DMS53 (cell line): Measurements from ENCODE around the gene DYNC1H1.

Source experiments
- DNase-seq: peaks from one replicate; lab custom pipeline; 2025; lab: John Stamatoyannopoulos, UW

DYNC1H1 gene

GRCh38 chr14:101964297-101965180 lies at the start of gene DYNC1H1:
Gene DYNC1H1 (plus strand): TSS chr14:101964573. CDS start chr14:101964692, 119 bp downstream.
- peak; percentile 94 for DNase-seq

- no peak for DNase-seq
Observed at GRCh38 chr14:101915871-101916815, 48.2 kb upstream of the DYNC1H1 start.

GRCh38 chr14:101916816-101917412 lies 47.5 kb upstream of the DYNC1H1 start:
- no peak for DNase-seq

GRCh38 chr14:101917413-101918017 lies 46.9 kb upstream of the DYNC1H1 start:
- no peak for DNase-seq

GRCh38 chr14:101918065-101918989 lies 46.0 kb upstream of the DYNC1H1 start:
- DNase-seq = no peak

- DNase-seq = no peak
Observed at GRCh38 chr14:101920271-101920670, 44.1 kb upstream of the DYNC1H1 start.

- no peak for DNase-seq
Observed at GRCh38 chr14:101922866-101923265, 41.5 kb upstream of the DYNC1H1 start.

- DNase-seq = no peak
Observed at GRCh38 chr14:101925152-101925551, 39.2 kb upstream of the DYNC1H1 start.

- no peak for DNase-seq
Observed at GRCh38 chr14:101926085-101926484, 38.3 kb upstream of the DYNC1H1 start.

- no peak for DNase-seq
Observed at GRCh38 chr14:101926620-101927019, 37.8 kb upstream of the DYNC1H1 start.

- DNase-seq = no peak
Observed at GRCh38 chr14:101927859-101928258, 36.5 kb upstream of the DYNC1H1 start.

GRCh38 chr14:101928415-101928841 lies 35.9 kb upstream of the DYNC1H1 start:
- DNase-seq = no peak

GRCh38 chr14:101929096-101929495 lies 35.3 kb upstream of the DYNC1H1 start:
- no peak for DNase-seq

- no peak for DNase-seq
Observed at GRCh38 chr14:101929946-101930345, 34.4 kb upstream of the DYNC1H1 start.

GRCh38 chr14:101932673-101933072 lies 31.7 kb upstream of the DYNC1H1 start:
- peak; percentile 75 for DNase-seq

GRCh38 chr14:101933209-101933608 lies 31.2 kb upstream of the DYNC1H1 start:
- DNase-seq = peak; percentile 60

- no peak for DNase-seq
Observed at GRCh38 chr14:101934601-101935150, 29.7 kb upstream of the DYNC1H1 start.

GRCh38 chr14:101937926-101938767 lies 26.2 kb upstream of the DYNC1H1 start:
- no peak for DNase-seq

GRCh38 chr14:101939646-101940170 lies 24.7 kb upstream of the DYNC1H1 start:
- DNase-seq = no peak
